T-helper 9 cell (primary cell): ENCODE data around the gene MSH5.

Experiments used
- DNase-seq: peaks from one replicate; pipeline ENCODE4 v3.0.0-alpha.2; 2020

Gene MSH5

GRCh38 chr6:31761343-31761742 lies 21.5 kb downstream of the MSH5 start:
- DNase-seq = no peak

DNA sequence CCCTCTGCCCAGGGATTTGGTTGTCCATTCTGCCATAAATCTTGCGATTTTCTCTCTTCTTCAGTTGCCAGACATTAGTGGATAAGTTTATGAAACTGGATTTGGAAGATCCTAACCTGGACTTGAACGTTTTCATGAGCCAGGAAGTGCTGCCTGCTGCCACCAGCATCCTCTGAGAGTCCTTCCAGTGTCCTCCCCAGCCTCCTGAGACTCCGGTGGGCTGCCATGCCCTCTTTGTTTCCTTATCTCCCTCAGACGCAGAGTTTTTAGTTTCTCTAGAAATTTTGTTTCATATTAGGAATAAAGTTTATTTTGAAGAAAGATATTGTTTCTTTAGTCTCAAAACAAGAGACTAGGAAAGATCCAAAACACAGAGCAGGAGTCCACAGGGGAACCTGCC lies 22.6 kb downstream of the MSH5 start, which contains the start of gene SAPCD1:
TSS of gene SAPCD1 (plus strand) at position 301 of the 400 bp plus-strand sequence. CDS start 399 bp downstream, outside the sequence.
- no peak for DNase-seq

GRCh38 chr6:31762878-31763618 lies 23.2 kb downstream of the MSH5 start:
- no peak for DNase-seq

GRCh38 chr6:31763619-31763940 lies 23.8 kb downstream of the MSH5 start:
- no peak for DNase-seq

DNA sequence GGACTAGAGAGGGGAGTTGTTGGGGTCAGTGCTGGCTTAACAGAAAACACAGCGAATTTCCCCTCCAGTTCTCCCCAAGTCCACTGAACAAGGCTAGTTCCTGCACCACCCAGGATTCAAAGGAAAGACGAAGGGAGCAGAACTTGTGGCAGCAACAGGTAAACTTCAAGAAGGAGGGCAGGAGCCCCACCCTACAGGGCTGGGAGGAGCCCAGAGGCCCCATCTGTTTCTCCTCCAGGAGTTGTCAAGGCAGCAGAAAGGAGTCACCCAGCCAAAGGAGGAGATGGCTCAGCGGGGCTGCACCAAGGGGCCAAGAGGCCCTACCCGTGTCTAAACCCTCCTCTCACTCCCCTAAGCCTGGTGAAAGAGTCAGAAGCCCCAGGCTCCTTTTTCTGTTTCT lies 24.4 kb downstream of the MSH5 start:
- DNase-seq = no peak

GRCh38 chr6:31765559-31765909 lies 25.7 kb downstream of the MSH5 start:
- DNase-seq = no peak

DNA sequence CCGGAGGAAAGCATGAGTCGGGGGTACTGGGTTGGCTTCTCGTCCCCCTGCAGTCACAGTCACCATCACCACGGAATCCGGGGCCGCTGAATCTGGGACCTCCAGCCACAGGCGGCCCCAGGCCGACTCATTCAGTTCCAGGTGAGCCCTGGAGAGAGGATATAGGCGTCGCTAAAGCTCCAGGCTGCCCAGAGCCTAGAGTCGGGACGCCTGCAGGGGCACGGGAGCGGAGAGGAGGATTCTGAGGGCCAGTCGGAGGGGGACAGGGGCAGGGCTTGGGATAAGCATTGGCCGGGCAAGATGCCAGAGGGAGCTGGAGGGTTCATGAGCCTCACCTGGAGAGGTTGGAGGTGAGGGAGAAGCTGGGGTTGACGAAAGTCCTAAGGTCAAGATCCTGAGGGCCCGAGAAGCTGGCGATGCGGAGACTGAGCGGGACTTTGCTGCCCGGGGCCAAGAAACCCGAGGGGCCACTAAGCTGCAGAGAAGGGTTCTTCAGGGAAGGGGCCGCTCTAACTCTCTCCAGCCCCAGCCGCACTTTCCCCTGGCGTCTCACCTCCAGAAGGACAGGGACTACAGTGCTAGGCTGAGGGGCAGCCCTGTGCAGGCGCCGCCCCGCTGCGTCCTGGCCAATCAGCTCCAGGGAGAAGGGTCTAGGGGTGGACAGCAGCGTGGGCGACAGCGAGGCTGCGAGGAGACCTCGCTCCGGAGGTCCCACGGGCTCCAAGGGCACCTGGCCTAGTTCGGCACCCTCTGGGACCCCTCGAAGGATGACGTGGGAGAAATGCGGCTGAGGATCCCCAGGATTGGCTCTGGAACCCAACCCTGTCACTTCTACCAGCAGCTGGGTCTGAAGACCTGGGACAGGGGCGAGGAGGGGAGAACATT lies 26.3 kb downstream of the MSH5 start:
- DNase-seq = no peak

GRCh38 chr6:31767096-31767645 lies 27.4 kb downstream of the MSH5 start:
- no peak for DNase-seq

GRCh38 chr6:31768363-31769257 lies 28.8 kb downstream of the MSH5 start:
- no peak for DNase-seq

DNA sequence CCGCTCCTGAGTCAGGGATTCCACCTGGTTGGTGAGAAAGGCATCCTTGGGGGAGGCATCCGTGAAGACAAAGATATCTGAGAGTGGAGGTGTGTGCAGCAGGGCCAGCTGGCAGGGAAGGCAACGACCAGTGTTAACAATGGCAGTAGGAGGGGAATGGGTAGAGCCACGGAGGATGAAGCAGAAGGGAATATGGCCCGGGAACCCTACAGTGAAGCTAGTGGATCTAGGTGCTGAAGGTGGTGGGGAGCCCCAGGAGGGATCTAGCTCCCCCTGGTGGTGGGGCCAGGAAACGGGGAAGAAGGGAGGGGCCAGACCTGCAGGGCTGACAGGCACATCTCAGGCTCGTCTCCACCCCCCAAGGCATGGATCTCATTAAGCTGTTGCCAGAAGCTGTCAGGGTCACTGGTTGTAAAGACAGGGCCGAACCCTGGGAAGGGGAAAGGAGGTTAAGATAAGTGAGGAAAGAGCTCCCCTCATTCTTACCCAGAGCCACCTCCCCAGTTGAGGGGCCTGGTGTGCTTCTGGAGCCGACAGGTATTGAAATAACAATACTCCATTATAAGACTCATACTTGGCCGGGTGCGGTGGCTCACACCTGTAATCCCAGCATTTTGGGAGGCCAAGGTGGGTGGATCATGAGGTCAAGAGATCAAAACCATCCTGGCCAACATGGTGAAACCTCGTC lies 30.0 kb downstream of the MSH5 start:
- DNase-seq = peak; percentile 77

- DNase-seq = no peak
Measured at GRCh38 chr6:31770860-31771259, 31.1 kb downstream of the MSH5 start.

DNA sequence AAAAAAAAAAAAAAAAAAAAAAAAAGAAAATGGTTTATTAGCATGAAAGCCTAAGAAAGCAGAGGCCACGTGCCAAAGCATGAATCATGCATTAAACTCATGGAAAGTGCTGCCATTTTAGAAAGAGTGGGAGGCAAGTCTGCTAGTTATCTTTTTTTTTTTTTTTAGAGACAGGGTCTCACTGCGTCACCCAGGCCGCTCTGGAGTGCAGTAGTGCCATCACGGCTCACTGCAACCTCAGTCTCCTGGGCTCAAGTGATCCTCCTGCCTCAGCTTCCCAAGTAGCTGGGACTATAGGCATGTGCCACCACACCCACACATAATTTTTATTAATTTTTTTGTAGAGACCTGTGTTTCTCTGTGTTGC lies 32.2 kb downstream of the MSH5 start:
- DNase-seq = no peak

DNA sequence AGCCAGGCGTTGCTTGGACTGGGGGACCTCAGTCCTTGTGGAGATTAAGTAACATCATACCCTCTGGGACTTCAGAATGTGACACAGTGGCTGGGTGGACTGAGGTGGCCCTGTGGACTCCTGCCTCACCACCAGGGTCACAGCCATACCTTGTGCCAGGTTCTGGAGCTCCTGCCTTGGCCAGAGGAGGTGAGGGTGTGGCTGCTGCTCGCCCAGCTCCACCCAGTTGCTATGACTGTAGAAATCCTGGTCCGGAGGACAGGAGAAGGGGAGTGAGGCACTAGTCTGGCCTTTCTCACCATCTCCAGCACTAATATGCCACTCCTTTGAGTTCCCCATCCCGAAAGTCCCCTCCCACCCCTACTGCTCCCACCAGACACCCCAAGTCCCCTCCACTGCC lies 35.4 kb downstream of the MSH5 start:
- DNase-seq = no peak

- no peak for DNase-seq
Measured at GRCh38 chr6:31775633-31776484, 36.1 kb downstream of the MSH5 start.

DNA sequence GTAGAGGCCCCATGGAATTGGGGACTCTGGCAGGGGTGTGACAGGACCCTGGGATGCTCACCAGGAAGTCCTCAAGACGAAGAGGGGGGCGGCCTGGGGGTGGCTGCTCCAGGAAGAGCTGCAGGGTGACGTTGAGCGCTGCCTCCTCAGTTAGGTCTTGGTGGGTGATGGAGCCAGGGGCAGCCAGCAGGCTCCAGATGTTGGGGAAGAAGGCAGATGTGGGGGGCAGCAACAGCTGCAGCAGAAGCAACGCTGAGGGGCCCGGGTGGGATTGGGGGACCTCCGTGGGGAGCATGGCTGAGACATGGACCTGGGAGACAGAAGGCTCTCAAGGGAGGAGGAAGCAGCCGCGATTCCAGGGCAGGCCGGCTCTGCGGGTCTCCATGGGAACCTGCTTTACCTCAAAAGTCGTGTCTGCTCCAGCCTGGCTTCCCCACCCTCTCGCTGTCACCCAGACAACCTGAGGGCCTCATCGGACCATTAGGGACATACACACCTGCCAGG lies 36.7 kb downstream of the MSH5 start:
- no peak for DNase-seq

DNA sequence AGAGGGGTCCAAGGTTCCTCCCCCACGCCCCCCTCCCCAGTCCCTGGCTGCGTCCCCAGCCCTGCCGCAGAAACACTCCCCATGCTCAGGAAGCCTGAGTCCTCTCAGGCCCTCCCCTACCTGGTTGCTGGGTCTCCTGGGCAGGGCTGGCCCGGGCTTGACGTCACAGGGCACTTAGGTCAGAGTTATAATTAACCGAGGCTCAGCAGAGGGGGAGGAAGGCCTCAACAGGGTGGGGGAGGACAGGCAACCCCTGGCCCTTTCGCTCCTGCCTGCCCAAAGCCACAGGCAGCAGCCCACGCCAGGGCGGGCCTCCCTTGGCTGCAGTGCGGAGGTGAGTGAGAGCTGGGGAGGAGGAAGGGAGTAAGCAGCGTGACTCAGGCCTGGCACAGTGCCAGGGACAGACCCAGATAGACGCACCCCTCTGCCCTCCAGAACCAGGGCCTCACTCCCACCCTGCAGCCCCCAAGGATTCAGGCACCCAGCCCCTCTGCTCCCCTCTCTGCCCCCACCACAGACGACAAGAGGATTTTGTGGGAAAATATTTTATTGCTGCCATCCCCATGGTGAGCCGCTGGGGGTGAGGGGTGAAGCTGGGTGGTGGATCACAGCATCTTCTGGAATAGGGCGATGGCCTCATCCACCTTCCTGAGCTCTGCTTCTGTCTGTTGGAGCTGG lies 37.3 kb downstream of the MSH5 start, which contains the start of gene VWA7:
TSS of gene VWA7 (minus strand) at position 340 of the 678 bp plus-strand sequence. CDS start 549 bp downstream, outside the sequence.
- DNase-seq = peak; percentile 53

DNA sequence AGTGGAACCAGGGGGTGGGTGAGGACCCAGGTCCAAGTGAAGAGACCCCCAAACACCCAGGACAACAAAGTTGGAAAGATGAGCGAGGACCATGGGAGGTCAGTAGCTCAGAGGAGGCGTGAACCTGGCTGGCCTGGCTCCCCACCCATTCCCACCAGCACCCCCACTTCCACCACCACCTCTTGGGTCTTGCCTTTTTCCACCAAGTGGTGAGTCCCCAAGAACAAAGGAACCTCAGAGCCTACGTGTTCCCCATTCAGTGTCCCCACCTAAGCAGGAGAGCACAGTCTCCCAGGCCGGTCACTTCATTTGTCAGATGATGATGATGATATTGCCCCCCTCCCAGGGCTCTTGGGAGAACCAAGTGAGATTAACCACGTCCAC lies 37.9 kb downstream of the MSH5 start:
- DNase-seq = no peak

- no peak for DNase-seq
Measured at GRCh38 chr6:31778193-31778592, 38.4 kb downstream of the MSH5 start.

- no peak for DNase-seq
Measured at GRCh38 chr6:31778999-31779885, 39.4 kb downstream of the MSH5 start.
